Measurements from ENCODE around the gene L3MBTL3. TPM values are rescaled to one million over a fixed set of nuclear protein-coding genes. Genes with fewer than 3 reads are reported as not detected.

L3MBTL3 gene
- total and polyA plus RNA-seq, 9 donors, result 6.5 to 17.9 (median 13.5) TPM

GRCh38 chr6:130050230-130050629, 31.8 kb downstream of the L3MBTL3 start:
- WGBS, 3 donors, result 86 to 95% (median 93%) methylated on average over 2 of the region's 2 CpGs
- TF ChIP-seq CTCF (IDR thresholded peaks at IDR 0.05) (no peak), EP300 (IDR thresholded peaks at IDR 0.05) (no peak), POLR2A (IDR thresholded peaks at IDR 0.05) (no peak)
- intact Hi-C loops (cut with DNase I), result no loop called here

DNA sequence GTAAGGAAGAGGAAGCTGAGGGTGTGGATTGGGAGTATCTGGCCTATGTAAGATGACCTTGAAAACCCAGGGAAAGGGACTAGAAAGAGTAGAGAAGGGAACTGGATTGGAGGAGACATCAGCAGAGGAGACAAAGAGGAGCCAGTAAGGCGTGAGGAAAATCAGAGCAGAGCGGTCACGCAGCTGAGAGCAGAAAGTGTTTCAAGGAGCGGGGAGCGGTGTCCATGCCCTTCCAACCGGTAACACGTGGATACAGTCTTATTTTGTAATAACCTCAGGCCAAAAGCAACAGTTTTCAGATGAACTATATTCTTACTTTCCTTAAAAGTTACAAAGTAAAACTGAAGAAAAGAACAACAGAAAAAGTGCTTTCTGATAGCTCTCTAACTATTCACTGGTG, 36.3 kb downstream of the L3MBTL3 start:
- no peak for TF ChIP-seq POLR2A (IDR thresholded peaks at IDR 0.05)
- no peak for TF ChIP-seq EP300 (IDR thresholded peaks at IDR 0.05)
- no peak for TF ChIP-seq CTCF (IDR thresholded peaks at IDR 0.05)
- Histone ChIP-seq H3K9me3 (no peaks in the 10 kb centered on the region), H3K4me3 (no peak overlapping the region), H3K27me3 (no peaks in the 10 kb centered on the region), H3K36me3 (no peaks in the 10 kb centered on the region), H3K27ac (no peak overlapping the region), H3K4me1 (ENCODE audit: insufficient read depth) (no peaks in the 10 kb centered on the region)
- WGBS, 3 donors, result 83 to 88% (median 87%) methylated on average over 7 of the region's 7 CpGs
- no peak for DNase-seq
- intact Hi-C loops (cut with DNase I), result no loop called here

More at GRCh38 chr6:130050230-130050629, 31.8 kb downstream of the L3MBTL3 start:
- Histone ChIP-seq H3K4me3 (no peak overlapping the region), H3K27ac (no peak overlapping the region), H3K4me1 (ENCODE audit: insufficient read depth) (no peaks in the 10 kb centered on the region), H3K27me3 (no peaks in the 10 kb centered on the region), H3K9me3 (no peaks in the 10 kb centered on the region), H3K36me3 (no peaks in the 10 kb centered on the region)
- DNase-seq, result no peak

- intact Hi-C loops (cut with DNase I), result no loop called here
- no peak for DNase-seq
- H3K27ac ChIP-seq, result no peak overlapping the region
- WGBS, 3 donors, result 50 to 100% (median 100%) methylated on average over 1 of the region's 1 CpG
- H3K4me3 ChIP-seq, result no peak overlapping the region
- H3K9me3 ChIP-seq, result no peaks in the 10 kb centered on the region
- TF ChIP-seq CTCF (IDR thresholded peaks at IDR 0.05) (no peak), EP300 (IDR thresholded peaks at IDR 0.05) (no peak), POLR2A (IDR thresholded peaks at IDR 0.05) (no peak)
- no peaks in the 10 kb centered on the region for H3K36me3 ChIP-seq
- no peaks in the 10 kb centered on the region for H3K4me1 ChIP-seq (ENCODE audit: insufficient read depth)
- H3K27me3 ChIP-seq, result no peaks in the 10 kb centered on the region
Measured at GRCh38 chr6:130055271-130055670, 36.9 kb downstream of the L3MBTL3 start.

- Histone ChIP-seq H3K9me3 (no peaks in the 10 kb centered on the region), H3K27ac (no peak overlapping the region), H3K4me1 (ENCODE audit: insufficient read depth) (no peaks in the 10 kb centered on the region), H3K4me3 (no peak overlapping the region), H3K36me3 (no peaks in the 10 kb centered on the region), H3K27me3 (no peaks in the 10 kb centered on the region)
- TF ChIP-seq POLR2A (IDR thresholded peaks at IDR 0.05) (no peak), CTCF (IDR thresholded peaks at IDR 0.05) (no peak), EP300 (IDR thresholded peaks at IDR 0.05) (no peak)
- no peak for DNase-seq
- 89 to 98% (median 96%) methylated on average over 12 of the region's 12 CpGs for WGBS, 3 donors
- intact Hi-C loops (cut with DNase I), result no loop called here
Measured at GRCh38 chr6:130057495-130057894, 39.1 kb downstream of the L3MBTL3 start.
